Measurements from ENCODE around the gene TAPBP. TPM values are rescaled to one million over a fixed set of nuclear protein-coding genes. Genes with fewer than 3 reads are reported as not detected.
A peak's percentile ranks its signal among the peaks of the same experiment; 100 is the strongest.

Gene TAPBP
- total and polyA plus RNA-seq, 3 donors from 2014 or later, result 34.6 to 128 (median 76.5) TPM

GRCh38 chr6:33252759-33253158, 61.1 kb downstream of the TAPBP start:
- H3K27me3 ChIP-seq, result no peaks in the 10 kb centered on the region
- peaks cover 19% of the 10 kb centered on the region for H3K4me1 ChIP-seq
- TF ChIP-seq CTCF (IDR thresholded peaks at IDR 0.05), result no peak
- no peak for TF ChIP-seq POLR2A (IDR thresholded peaks at IDR 0.05)
- H3K36me3 ChIP-seq (ENCODE audit: low read depth, missing control alignments), result no peaks in the 10 kb centered on the region
- no peak overlapping the region for H3K27ac ChIP-seq
- H3K4me3 ChIP-seq, result no peak overlapping the region
- intact Hi-C loops (cut with DNase I; ENCODE audit: low total_unique reads), result no loop called here
- no peak for DNase-seq
- no peaks in the 10 kb centered on the region for H3K9me3 ChIP-seq

- no peak for DNase-seq
- H3K27me3 ChIP-seq, result no peaks in the 10 kb centered on the region
- TF ChIP-seq POLR2A (IDR thresholded peaks at IDR 0.05), result no peak
- no peak for TF ChIP-seq CTCF (IDR thresholded peaks at IDR 0.05)
- peaks cover 21% of the 10 kb centered on the region for H3K4me1 ChIP-seq
- 87 to 92% methylated on average over 6 of the region's 6 CpGs for whole genome bisulfite sequencing, 2 donors
- H3K27ac ChIP-seq, result no peak overlapping the region
- intact Hi-C loops (cut with DNase I; ENCODE audit: low total_unique reads), result no loop called here
- H3K36me3 ChIP-seq (ENCODE audit: low read depth, missing control alignments), result no peaks in the 10 kb centered on the region
- H3K9me3 ChIP-seq, result no peaks in the 10 kb centered on the region
- H3K4me3 ChIP-seq, result no peak overlapping the region
Observed at GRCh38 chr6:33251395-33252012, 62.4 kb downstream of the TAPBP start.

- H3K27ac ChIP-seq, result peak overlapping the region in 1 of 2 donors; percentile 98
- intact Hi-C loops (cut with DNase I; ENCODE audit: low total_unique reads), result no loop called here
- no peaks in the 10 kb centered on the region for H3K27me3 ChIP-seq
- 92 to 93% methylated on average over 13 of the region's 13 CpGs for WGBS, 2 donors
- H3K9me3 ChIP-seq, result no peaks in the 10 kb centered on the region
- H3K36me3 ChIP-seq (ENCODE audit: low read depth, missing control alignments), result no peaks in the 10 kb centered on the region
- TF ChIP-seq POLR2A (IDR thresholded peaks at IDR 0.05), result no peak
- no peak for TF ChIP-seq CTCF (IDR thresholded peaks at IDR 0.05)
- H3K4me1 ChIP-seq, result peaks cover 21% of the 10 kb centered on the region
- no peak overlapping the region for H3K4me3 ChIP-seq
- DNase-seq, result no peak
Observed at GRCh38 chr6:33250731-33251130, 63.1 kb downstream of the TAPBP start.

GRCh38 chr6:33249732-33250630, 63.9 kb downstream of the TAPBP start:
- Histone ChIP-seq H3K9me3 (no peaks in the 10 kb centered on the region), H3K27ac (peak overlapping the region; percentile 94 to 98), H3K27me3 (no peaks in the 10 kb centered on the region), H3K36me3 (ENCODE audit: low read depth, missing control alignments) (no peaks in the 10 kb centered on the region), H3K4me3 (peak overlapping the region; percentile 68 to 72), H3K4me1 (peaks cover 21% of the 10 kb centered on the region)
- TF ChIP-seq CTCF (IDR thresholded peaks at IDR 0.05) (no peak), POLR2A (IDR thresholded peaks at IDR 0.05) (no peak)
- 6 to 19% methylated on average over 5 to 15 of the region's 15 CpGs for WGBS, 2 donors
- intact Hi-C loops (cut with DNase I; ENCODE audit: low total_unique reads), result no loop called here
- no peak for DNase-seq

Small RNA genes within 50 kb of the gene (microRNA-seq; reads per million reads assigned to microRNA genes)
- gene MIR6834 (ENCODE audit: borderline number of aligned reads in 2 of 2, borderline replicate concordance in 1 of 2) (0 reads per million in 2 donors), gene MIR6873 (ENCODE audit: borderline number of aligned reads in 2 of 2, borderline replicate concordance in 1 of 2) (0 reads per million in 2 donors)

Other genes starting within 250 kb of the TAPBP start
- 10 to 100 TPM; 26.5 to 48.9 TPM for gene HLA-DPA1, start 240.4 kb downstream of the TAPBP start, total RNA-seq
- gene HLA-DPA1, start 240.4 kb downstream of the TAPBP start, polyA plus RNA-seq (ENCODE audit: insufficient read depth, low read depth, low replicate concordance), result 143 TPM
- gene HLA-DPB1, start 238.1 kb downstream of the TAPBP start, total RNA-seq, result 10 to 100 TPM; 14.4 to 39.5 TPM
- gene HLA-DPB1, start 238.1 kb downstream of the TAPBP start, polyA plus RNA-seq (ENCODE audit: insufficient read depth, low read depth, low replicate concordance), result 183 TPM
- 1 to 10 TPM; 8.6 to 8.8 TPM for gene COL11A2, start 121.6 kb downstream of the TAPBP start, total RNA-seq
- gene COL11A2, start 121.6 kb downstream of the TAPBP start, polyA plus RNA-seq (ENCODE audit: insufficient read depth, low read depth, low replicate concordance), result 8.2 TPM
- 10 to 100 TPM; 42.9 to 47.3 TPM for gene RXRB, start 113.4 kb downstream of the TAPBP start, total RNA-seq
- gene RXRB, start 113.4 kb downstream of the TAPBP start, polyA plus RNA-seq (ENCODE audit: insufficient read depth, low read depth, low replicate concordance), result 45.2 TPM
- gene SLC39A7, start 113.2 kb downstream of the TAPBP start, total RNA-seq, result 10 to 100 TPM; 79.1 to 85.7 TPM
- 87.7 TPM for gene SLC39A7, start 113.2 kb downstream of the TAPBP start, polyA plus RNA-seq (ENCODE audit: insufficient read depth, low read depth, low replicate concordance)
- gene HSD17B8, start 109.4 kb downstream of the TAPBP start, total RNA-seq, result 10 to 100 TPM; 25.4 to 26.3 TPM
- 11.2 TPM for gene HSD17B8, start 109.4 kb downstream of the TAPBP start, polyA plus RNA-seq (ENCODE audit: insufficient read depth, low read depth, low replicate concordance)
- 10 to 100 TPM; 36.2 to 38.0 TPM for gene RING1, start 105.6 kb downstream of the TAPBP start, total RNA-seq
- gene RING1, start 105.6 kb downstream of the TAPBP start, polyA plus RNA-seq (ENCODE audit: insufficient read depth, low read depth, low replicate concordance), result 60.2 TPM
- gene VPS52, start 42.2 kb downstream of the TAPBP start, total RNA-seq, result 10 to 100 TPM; 71.0 to 85.0 TPM
- gene VPS52, start 42.2 kb downstream of the TAPBP start, polyA plus RNA-seq (ENCODE audit: insufficient read depth, low read depth, low replicate concordance), result 87.1 TPM
- gene RPS18, start 42.0 kb downstream of the TAPBP start, total RNA-seq, result 1,000 to 10,000 TPM in 1 of 2 donors, 100 to 1,000 TPM in 1; 685 to 1,953 TPM
- 2,185 TPM for gene RPS18, start 42.0 kb downstream of the TAPBP start, polyA plus RNA-seq (ENCODE audit: insufficient read depth, low read depth, low replicate concordance)
- 10 to 100 TPM; 18.0 to 18.3 TPM for gene B3GALT4, start 37.0 kb downstream of the TAPBP start, total RNA-seq
- 55.4 TPM for gene B3GALT4, start 37.0 kb downstream of the TAPBP start, polyA plus RNA-seq (ENCODE audit: insufficient read depth, low read depth, low replicate concordance)
- 10 to 100 TPM; 63.2 to 71.2 TPM for gene WDR46, start 24.8 kb downstream of the TAPBP start, total RNA-seq
- 61.6 TPM for gene WDR46, start 24.8 kb downstream of the TAPBP start, polyA plus RNA-seq (ENCODE audit: insufficient read depth, low read depth, low replicate concordance)
- 10 to 100 TPM; 45.5 to 56.2 TPM for gene PFDN6, start 24.5 kb downstream of the TAPBP start, total RNA-seq
- gene PFDN6, start 24.5 kb downstream of the TAPBP start, polyA plus RNA-seq (ENCODE audit: insufficient read depth, low read depth, low replicate concordance), result 123 TPM
- gene RGL2, start 15.1 kb downstream of the TAPBP start, total RNA-seq, result 10 to 100 TPM; 42.8 to 46.2 TPM
- gene RGL2, start 15.1 kb downstream of the TAPBP start, polyA plus RNA-seq (ENCODE audit: insufficient read depth, low read depth, low replicate concordance), result 52.7 TPM
- 10 to 100 TPM; 13.4 to 17.1 TPM for gene ZBTB22, start 3.7 kb upstream of the TAPBP start, total RNA-seq
- gene ZBTB22, start 3.7 kb upstream of the TAPBP start, polyA plus RNA-seq (ENCODE audit: insufficient read depth, low read depth, low replicate concordance), result 15.2 TPM
- gene DAXX, start 8.9 kb upstream of the TAPBP start, total RNA-seq, result 10 to 100 TPM; 61.8 to 75.3 TPM
- 118 TPM for gene DAXX, start 8.9 kb upstream of the TAPBP start, polyA plus RNA-seq (ENCODE audit: insufficient read depth, low read depth, low replicate concordance)
- 10 to 100 TPM; 19.8 to 22.5 TPM for gene KIFC1, start 77.7 kb upstream of the TAPBP start, total RNA-seq
- 20.2 TPM for gene KIFC1, start 77.7 kb upstream of the TAPBP start, polyA plus RNA-seq (ENCODE audit: insufficient read depth, low read depth, low replicate concordance)
- 100 to 1,000 TPM; 184 to 218 TPM for gene PHF1, start 96.9 kb upstream of the TAPBP start, total RNA-seq
- 216 TPM for gene PHF1, start 96.9 kb upstream of the TAPBP start, polyA plus RNA-seq (ENCODE audit: insufficient read depth, low read depth, low replicate concordance)
- gene CUTA, start 104.0 kb upstream of the TAPBP start, total RNA-seq, result 100 to 1,000 TPM; 139 to 146 TPM
- gene CUTA, start 104.0 kb upstream of the TAPBP start, polyA plus RNA-seq (ENCODE audit: insufficient read depth, low read depth, low replicate concordance), result 132 TPM
- 10 to 100 TPM; 29.4 to 43.9 TPM for gene SYNGAP1, start 106.0 kb upstream of the TAPBP start, total RNA-seq
- 31.5 TPM for gene SYNGAP1, start 106.0 kb upstream of the TAPBP start, polyA plus RNA-seq (ENCODE audit: insufficient read depth, low read depth, low replicate concordance)
- gene ZBTB9, start 140.5 kb upstream of the TAPBP start, total RNA-seq, result 10 to 100 TPM; 15.2 to 15.7 TPM
- 16.9 TPM for gene ZBTB9, start 140.5 kb upstream of the TAPBP start, polyA plus RNA-seq (ENCODE audit: insufficient read depth, low read depth, low replicate concordance)

Measured in testis (tissue), 3 donors.